IMR-90 (cell line): ENCODE results near the gene RELCH. TPM values are rescaled to one million over a fixed set of nuclear protein-coding genes. Genes with fewer than 3 reads are reported as not detected.

ENCODE experiments used
- ATAC-seq: fragments of 200-7000 bp; cut with Tn5 transposase; 2 replicates; pipeline ENCODE4 v1.9.1; 2020; ENCODE audit warnings: low read depth, mild to moderate bottlenecking, moderate library complexity
- BruUV-seq: library from RNA; stranded (reverse); fragments of 400-500 nt; replicated peaks from 2 replicates; lab custom pipeline; 2021; lab: Mats Ljungman, UMichigan
- CTCF ChIA-PET: fragments of 300-600 bp; formaldehyde crosslinking; extraction: SDS; loops from one replicate; lab custom pipeline; 2021; ENCODE audit warnings: antibody characterized with exemption; lab: Yijun Ruan, JAX
- POLR2A ChIA-PET: fragments of 300-600 bp; sonication (Branson Sonifier 250); formaldehyde crosslinking; loops from one replicate; lab custom pipeline; 2022; ENCODE audit warnings: antibody characterized with exemption; ENCODE audit not compliant: unreplicated experiment; lab: Charles Lee
- DNase-seq: peaks from one replicate; pipeline ENCODE4 v3.0.0; 2013
- H2AFZ ChIP-seq: replicated peaks from 2 replicates; pipeline ENCODE3; 2013; ENCODE audit warnings: low read length, mild to moderate bottlenecking; ENCODE audit not compliant: poor library complexity
- H2AK5ac ChIP-seq: 2 replicates; pipeline ENCODE4 v1.6.1; 2013; ENCODE audit warnings: low read depth, low read length, inconsistent platforms
- H2AK9ac ChIP-seq: replicated peaks from 2 replicates; pipeline ENCODE3; 2013; ENCODE audit warnings: mild to moderate bottlenecking, low read depth, low read length, moderate library complexity; ENCODE audit not compliant: poor library complexity
- H2BK120ac ChIP-seq: 2 replicates; pipeline ENCODE4 v1.6.1; 2013; ENCODE audit warnings: low read depth, low read length, inconsistent platforms
- H2BK15ac ChIP-seq: 3 replicates; pipeline ENCODE4 v1.6.1; 2013; ENCODE audit warnings: low read depth, low read length, inconsistent platforms
- H2BK20ac ChIP-seq: 2 replicates; pipeline ENCODE4 v1.6.1; 2013; ENCODE audit warnings: low read depth, mild to moderate bottlenecking, inconsistent platforms, low read length, moderate library complexity
- H2BK5ac ChIP-seq: 2 replicates; pipeline ENCODE4 v1.6.1; 2013; ENCODE audit warnings: mild to moderate bottlenecking, low read depth, low read length, inconsistent platforms; ENCODE audit not compliant: poor library complexity, severe bottlenecking
- H3K14ac ChIP-seq: replicated peaks from 2 replicates; pipeline ENCODE4 v1.6.1; 2013; ENCODE audit warnings: low read depth, low read length, inconsistent platforms
- H3K18ac ChIP-seq: 2 replicates; pipeline ENCODE4 v1.6.1; 2013; ENCODE audit warnings: low read depth, low read length, control low read depth
- H3K23ac ChIP-seq: 2 replicates; pipeline ENCODE4 v1.6.1; 2013; ENCODE audit warnings: low read depth, low read length, inconsistent platforms
- H3K27ac ChIP-seq: 2 replicates; pipeline ENCODE4 v1.5.1; 2013; ENCODE audit warnings: mild to moderate bottlenecking, control low read depth, low read length; ENCODE audit not compliant: insufficient read depth
- H3K27me3 ChIP-seq: 2 replicates; pipeline ENCODE4 v1.6.1; 2013; ENCODE audit warnings: low read length; ENCODE audit not compliant: control insufficient read depth, insufficient read depth
- H3K36me3 ChIP-seq: 2 replicates; pipeline ENCODE4 v1.6.1; 2013; ENCODE audit warnings: low read length, mixed read lengths; ENCODE audit not compliant: control insufficient read depth, insufficient read depth
- H3K4ac ChIP-seq: 2 replicates; pipeline ENCODE4 v1.6.1; 2013; ENCODE audit warnings: low read depth, low read length, inconsistent platforms
- H3K4me1 ChIP-seq: 2 replicates; pipeline ENCODE4 v1.6.1; 2013; ENCODE audit warnings: low read length, mixed read lengths; ENCODE audit not compliant: control insufficient read depth, insufficient read depth
- H3K4me2 ChIP-seq: 2 replicates; pipeline ENCODE4 v1.6.1; 2013; ENCODE audit warnings: low read depth, mild to moderate bottlenecking, control low read depth, low read length, moderate library complexity
- H3K4me3 ChIP-seq: 2 replicates; pipeline ENCODE4 v1.5.1; 2013; ENCODE audit warnings: low read depth, mild to moderate bottlenecking, control low read depth, low read length, moderate library complexity; ENCODE audit not compliant: insufficient read depth
- H3K56ac ChIP-seq: 2 replicates; pipeline ENCODE4 v1.6.1; 2013; ENCODE audit warnings: low read length, inconsistent platforms; ENCODE audit not compliant: insufficient read depth; ENCODE audit errors: extremely low read depth
- H3K79me1 ChIP-seq, 2 experiments: 2 replicates each; pipeline ENCODE4 v1.6.1; 2013; ENCODE audit warnings: low read length in 2 of 2, inconsistent platforms in 1 of 2, low read depth in 1 of 2
- H3K9ac ChIP-seq: 2 replicates; pipeline ENCODE4 v1.6.1; 2013; ENCODE audit warnings: low read depth, low read length, control low read depth
- H3K9me1 ChIP-seq: 2 replicates; pipeline ENCODE4 v1.6.1; 2013; ENCODE audit warnings: low read length, inconsistent platforms; ENCODE audit not compliant: insufficient read depth
- H3K9me3 ChIP-seq: 2 replicates; pipeline ENCODE4 v1.6.1; 2013; ENCODE audit warnings: low read length; ENCODE audit not compliant: control insufficient read depth, insufficient read depth
- H4K20me1 ChIP-seq: 2 replicates; pipeline ENCODE4 v1.6.1; 2013; ENCODE audit warnings: low read length, inconsistent platforms; ENCODE audit not compliant: insufficient read depth
- H4K5ac ChIP-seq: 2 replicates; pipeline ENCODE4 v1.6.1; 2013; ENCODE audit warnings: mild to moderate bottlenecking, low read depth, low read length, control low read depth
- H4K8ac ChIP-seq, 2 experiments: 2 replicates each; pipeline ENCODE4 v1.6.1; 2013; ENCODE audit warnings: low read depth in 2 of 2, low read length in 2 of 2, control low read depth in 1 of 2, inconsistent platforms in 1 of 2
- H4K91ac ChIP-seq: 2 replicates; pipeline ENCODE4 v1.6.1; 2013; ENCODE audit warnings: low read depth, low read length, inconsistent platforms; ENCODE audit not compliant: insufficient read depth
- CEBPB ChIP-seq: IDR thresholded peaks from 2 replicates; pipeline ENCODE4 v1.6.1; 2012; ENCODE audit warnings: low read depth, low read length, improper control_type of control experiment
- CTCF ChIP-seq: conservative IDR thresholded peaks from 2 replicates; pipeline ENCODE4 v1.5.1; 2012; ENCODE audit warnings: mild to moderate bottlenecking, low read depth, low read length, improper control_type of control experiment
- FOS ChIP-seq: fragments of 150-350 bp; IDR thresholded peaks from 2 replicates; pipeline ENCODE4 v1.6.1; 2016; ENCODE audit warnings: low read depth, low read length
- MAFK ChIP-seq: IDR thresholded peaks from 2 replicates; pipeline ENCODE4 v1.6.1; 2012; ENCODE audit warnings: low read depth, low read length, improper control_type of control experiment
- MXI1 ChIP-seq: IDR thresholded peaks from 2 replicates; pipeline ENCODE4 v1.6.1; 2012; ENCODE audit warnings: low read depth, mild to moderate bottlenecking, low read length, moderate library complexity, borderline replicate concordance
- WGBS, 2 experiments: methylation state at CpG; one replicate each; pipeline versions ENCODE4 v1.1.5 to v1.1.7; 2013; ENCODE audit warnings: missing lambda C conversion rate in 2 of 2; ENCODE audit not compliant: insufficient read length in 1 of 2; ENCODE audit errors: extremely low coverage in 2 of 2; 5-methylcytosine and 5-hydroxymethylcytosine counted together
- dilution Hi-C: fragments of 300-500 bp; cut with HindIII; formaldehyde crosslinking; loops from one replicate; pipeline ENCODE4 v1.14.3; 2018; ENCODE audit warnings: low sequenced_read_pairs; ENCODE audit not compliant: unreplicated experiment
- in situ Hi-C: fragments of 300-500 bp; cut with MboI; formaldehyde crosslinking; loops from 3 replicates; pipeline ENCODE4 v1.14.3; 2019; ENCODE audit warnings: low sequenced_read_pairs, inconsistent platforms, mixed read lengths
- intact Hi-C: fragments of 100-400 bp; cut with micrococcal nuclease; formaldehyde crosslinking; loops from 2 replicates; pipeline ENCODE4 v1.10.0; 2022
- polyA plus RNA-seq, 3 experiments: library from polyadenylated mRNA; depleted of rRNA; stranded (reverse); fragments of >200 nt; gene quantifications; 2 replicates each; pipeline ENCODE4 v1.2.3, GENCODE V29; 2012; ENCODE audit warnings: low replicate concordance in 1 of 3
- total RNA-seq: library from RNA; depleted of rRNA; stranded (reverse); fragments of >200 nt; gene quantifications from 2 replicates; pipeline ENCODE4 v1.2.3, GENCODE V29; 2012

Gene RELCH
- total and polyA plus RNA-seq, 2 of the 4 experiments (the other 2 are of a cell fraction), result 14.4 to 52.5 TPM

- peaks cover 8% of the 10 kb centered on the region; the same call in 1 of the 2 replicates for H3K36me3 ChIP-seq
- H3K56ac ChIP-seq, result no peak overlapping the region
- in situ Hi-C loops (loop anchor here (25.0 kb wide), 1 partner anchor 281 kb away; no protein-coding TSS in a partner anchor), dilution Hi-C loops (no loop called here), intact Hi-C loops (no loop called here)
- ATAC-seq (peak; percentile 67), DNase-seq (peak; percentile 88)
- no peak overlapping the region for H3K23ac ChIP-seq
- H2BK15ac ChIP-seq, result no peak overlapping the region
- CTCF ChIA-PET, result no interaction called here
- no peak overlapping the region for H3K27ac ChIP-seq
- no peak overlapping the region for H2AK5ac ChIP-seq
- no TSS peak for BruUV-seq
- H3K79me1 ChIP-seq, result peaks cover 3 to 15% of the 10 kb centered on the region in 2 experiments; a peak in 2 of 4 replicates
- peak overlapping the region; percentile 90 for H2BK5ac ChIP-seq
- H2BK20ac ChIP-seq, result no peak overlapping the region
- no peak overlapping the region for H3K14ac ChIP-seq
- H4K20me1 ChIP-seq, result no peaks in the 10 kb centered on the region
- no CpG with 5 or more reads among the region's 1 CpG for WGBS, 2 experiments
- no peak overlapping the region for H3K9ac ChIP-seq
- H3K9me1 ChIP-seq, result peaks cover 3% of the 10 kb centered on the region; the same call in 1 of the 2 replicates
- H2BK120ac ChIP-seq, result no peak overlapping the region
- no peak overlapping the region for H4K8ac ChIP-seq
- H3K4me3 ChIP-seq, result no peak overlapping the region
- POLR2A ChIA-PET, result no interaction called here
- H3K9me3 ChIP-seq, result no peaks in the 10 kb centered on the region
- H2AFZ ChIP-seq, result no peak overlapping the region
- peaks cover 7% of the 10 kb centered on the region for H3K4me1 ChIP-seq
- H4K5ac ChIP-seq, result no peak overlapping the region
- H3K4me2 ChIP-seq, result peak overlapping the region; percentile 71
- no peaks in the 10 kb centered on the region for H3K27me3 ChIP-seq
- no peak overlapping the region for H2AK9ac ChIP-seq
- no peak overlapping the region for H4K91ac ChIP-seq
- no peak for TF ChIP-seq CTCF
- TF ChIP-seq CEBPB, result peak; percentile 68
- peak; percentile 69 for TF ChIP-seq MAFK
- TF ChIP-seq MXI1, result no peak
- TF ChIP-seq FOS, result peak; percentile 66; the same call in 1 of the 2 replicates
- no peak overlapping the region for H3K4ac ChIP-seq
- H3K18ac ChIP-seq, result no peak overlapping the region
These were observed 94.6 kb downstream of the RELCH start for GRCh38 chr18:62281684-62282083.
